Stimulated activated CD4-positive, alpha-beta T cell treated with anti-CD3 and anti-CD28 coated beads, Interleukin-12 subunit alpha, Interleukin-12 subunit beta, amount 100 ng/mL, for 48 hours (primary cell): ENCODE data around the gene ALKBH5.
A peak's percentile ranks its signal among the peaks of the same experiment; 100 is the strongest.

Experiments used
- DNase-seq, 3 donors: peaks; one replicate each; pipeline ENCODE4 v3.0.0-alpha.2; 2020; ENCODE audit warnings: low read depth in 2 of 3, low spot score in 1 of 3

Gene ALKBH5

GRCh38 chr17:18257982-18258355 is 74.3 kb downstream of the ALKBH5 start:
- peak; percentile 21 to 47 (median 25) for DNase-seq

- peak; percentile 22 to 41 (median 34) for DNase-seq
Observed at GRCh38 chr17:18258356-18259038, 74.9 kb downstream of the ALKBH5 start, which contains the start of gene FLII. TSS of gene FLII (minus strand) at chr17:18258738. CDS start at chr17:18258690, 48 bp downstream.
